Measurements from ENCODE around the gene C5orf24.

- TF ChIP-seq POLR2A (IDR thresholded peaks at IDR 0.05): no peak
- TF ChIP-seq, protein P1, sequence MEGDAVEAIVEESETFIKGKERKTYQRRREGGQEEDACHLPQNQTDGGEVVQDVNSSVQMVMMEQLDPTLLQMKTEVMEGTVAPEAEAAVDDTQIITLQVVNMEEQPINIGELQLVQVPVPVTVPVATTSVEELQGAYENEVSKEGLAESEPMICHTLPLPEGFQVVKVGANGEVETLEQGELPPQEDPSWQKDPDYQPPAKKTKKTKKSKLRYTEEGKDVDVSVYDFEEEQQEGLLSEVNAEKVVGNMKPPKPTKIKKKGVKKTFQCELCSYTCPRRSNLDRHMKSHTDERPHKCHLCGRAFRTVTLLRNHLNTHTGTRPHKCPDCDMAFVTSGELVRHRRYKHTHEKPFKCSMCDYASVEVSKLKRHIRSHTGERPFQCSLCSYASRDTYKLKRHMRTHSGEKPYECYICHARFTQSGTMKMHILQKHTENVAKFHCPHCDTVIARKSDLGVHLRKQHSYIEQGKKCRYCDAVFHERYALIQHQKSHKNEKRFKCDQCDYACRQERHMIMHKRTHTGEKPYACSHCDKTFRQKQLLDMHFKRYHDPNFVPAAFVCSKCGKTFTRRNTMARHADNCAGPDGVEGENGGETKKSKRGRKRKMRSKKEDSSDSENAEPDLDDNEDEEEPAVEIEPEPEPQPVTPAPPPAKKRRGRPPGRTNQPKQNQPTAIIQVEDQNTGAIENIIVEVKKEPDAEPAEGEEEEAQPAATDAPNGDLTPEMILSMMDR (IDR thresholded peaks at IDR 0.05): no peak
Measured at GRCh38 chr5:134902071-134902801, 56.5 kb downstream of the C5orf24 start.
